HG02938 (cell line): ENCODE results near the gene EFNB2.

ENCODE experiments used
- ATAC-seq: cut with Tn5 transposase; IDR thresholded peaks from one replicate; pipeline ENCODE4 v1.9.1; 2021; ENCODE audit warnings: mild to moderate bottlenecking, moderate library complexity; ENCODE audit not compliant: unreplicated experiment

Gene EFNB2

DNA sequence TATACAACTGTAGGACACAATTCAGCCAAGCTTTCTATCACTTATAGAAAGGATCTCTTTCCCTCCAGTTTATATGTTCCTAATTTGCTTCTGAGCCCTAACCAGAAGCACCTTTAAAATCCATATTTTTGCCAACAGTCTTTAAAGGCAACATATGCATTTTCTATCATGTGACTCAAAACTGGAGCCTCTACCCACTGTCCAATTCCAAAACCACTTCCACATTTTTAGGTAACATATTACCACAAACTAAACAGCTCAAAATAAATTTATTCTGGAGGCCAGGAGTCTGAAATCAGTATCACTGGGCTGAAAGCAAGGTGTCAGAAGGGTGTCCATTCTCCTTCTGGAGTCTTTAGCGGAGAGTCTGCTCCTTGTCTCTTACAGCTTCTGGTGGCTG lies 15.9 kb upstream of the EFNB2 start:
- no peak for ATAC-seq

DNA sequence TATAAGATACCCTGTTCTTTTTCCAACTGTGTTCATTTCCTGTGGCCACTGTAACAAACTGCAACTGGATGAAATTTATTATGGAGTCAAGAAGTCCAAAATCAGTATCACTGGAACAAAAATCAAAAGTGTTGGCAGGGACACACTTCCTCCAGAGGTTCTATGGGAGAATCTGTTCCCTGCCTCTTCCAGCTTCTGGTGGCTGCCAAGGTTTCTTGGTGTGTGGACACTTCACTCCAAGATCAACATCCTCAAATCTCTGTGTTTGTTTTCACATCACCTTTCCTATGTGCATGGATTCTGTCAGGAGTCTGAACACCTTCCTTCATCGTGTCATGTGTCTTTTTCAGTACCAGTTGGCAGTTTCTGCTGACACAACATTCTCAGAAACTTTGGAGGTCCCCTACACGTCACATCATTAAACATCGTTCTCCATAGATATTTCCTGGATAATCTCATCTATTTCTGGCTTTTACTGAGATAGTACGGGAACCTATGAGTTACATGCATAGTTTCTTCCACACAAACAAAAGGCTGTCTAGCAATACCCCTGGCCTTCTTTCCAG lies 15.2 kb upstream of the EFNB2 start:
- ATAC-seq, result no peak

DNA sequence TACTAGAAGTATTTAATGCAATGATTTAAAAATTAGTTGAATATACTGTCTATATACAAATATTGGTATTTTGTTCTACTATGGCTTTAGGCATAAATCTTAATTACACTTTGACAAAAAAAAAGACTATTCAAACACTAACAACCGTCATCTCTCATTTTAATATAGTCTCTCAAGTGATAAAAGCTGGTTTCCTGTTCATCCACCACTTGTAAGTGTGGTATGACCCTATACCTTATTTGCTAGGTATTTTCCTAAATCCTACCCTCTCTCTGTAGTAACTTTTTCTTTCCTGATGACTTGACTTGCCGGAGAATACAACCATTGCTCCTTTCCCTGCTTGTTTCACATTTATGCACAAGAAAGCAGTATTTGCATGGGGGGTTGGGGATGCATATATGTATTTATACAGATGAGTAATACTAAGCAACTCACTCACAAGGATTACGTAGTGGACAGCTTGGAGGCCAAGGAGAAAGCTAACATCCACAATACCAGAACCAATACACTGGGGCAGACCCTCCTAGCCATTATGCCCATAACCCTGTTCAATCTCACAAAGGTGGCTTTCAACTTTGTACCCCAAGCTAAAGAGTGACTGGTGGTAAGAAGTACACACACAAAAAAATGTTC lies 12.7 kb upstream of the EFNB2 start:
- no peak for ATAC-seq

DNA sequence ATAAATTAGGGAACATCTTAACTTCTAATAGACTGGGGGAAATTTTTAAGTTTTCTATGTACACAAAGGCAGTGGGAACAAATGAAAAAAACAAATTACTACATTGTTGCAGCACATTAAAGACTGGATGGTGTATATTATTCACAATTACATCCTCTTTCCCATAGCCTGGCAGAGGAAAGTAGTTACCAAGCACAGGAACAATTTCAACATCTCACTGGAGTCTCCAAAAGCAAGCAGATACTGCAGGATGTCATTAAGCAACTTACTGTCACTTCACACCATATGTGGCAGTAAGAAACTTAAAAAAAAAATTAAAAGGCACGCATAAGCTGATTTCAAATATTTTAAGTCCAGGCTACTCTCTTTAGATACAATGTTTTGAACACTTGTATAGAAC lies 6.4 kb upstream of the EFNB2 start:
- ATAC-seq, result no peak

DNA sequence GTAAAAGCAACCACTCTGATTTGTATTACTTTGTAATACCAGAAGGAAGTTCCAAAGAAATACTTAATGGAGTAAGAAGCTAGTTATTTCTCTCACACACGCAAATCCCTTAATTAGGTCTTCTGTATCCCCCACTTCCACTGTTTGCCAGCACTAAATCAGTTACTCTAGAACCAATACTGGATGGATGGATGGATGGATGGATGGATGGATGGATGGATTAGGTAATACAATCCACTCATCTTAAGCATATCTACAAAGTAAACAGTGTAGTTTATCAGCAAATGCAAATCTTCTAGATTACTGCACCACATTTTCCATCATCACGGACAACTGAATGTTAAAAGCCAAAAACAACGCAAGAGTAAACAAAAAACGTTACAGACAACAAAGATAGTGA lies 5.2 kb upstream of the EFNB2 start:
- ATAC-seq, result no peak

DNA sequence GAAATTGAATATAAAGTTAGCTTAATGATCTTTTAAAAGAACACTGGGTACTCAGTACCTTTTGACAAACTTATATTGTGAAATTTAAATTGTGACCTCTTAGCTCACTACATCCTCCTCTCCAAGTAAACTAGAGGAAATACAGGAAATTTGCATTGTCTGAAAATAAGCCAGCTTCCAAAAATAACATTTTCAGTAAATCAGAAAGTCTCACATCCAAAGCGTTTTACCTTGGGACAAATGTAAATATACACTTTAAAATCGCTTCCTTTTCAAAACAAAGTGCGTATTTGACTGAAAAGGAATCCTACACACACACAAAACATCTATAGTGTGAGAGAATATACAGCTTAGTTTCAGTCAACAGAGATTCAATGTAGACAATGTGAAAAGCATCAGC lies 2.1 kb upstream of the EFNB2 start:
- ATAC-seq, result no peak

DNA sequence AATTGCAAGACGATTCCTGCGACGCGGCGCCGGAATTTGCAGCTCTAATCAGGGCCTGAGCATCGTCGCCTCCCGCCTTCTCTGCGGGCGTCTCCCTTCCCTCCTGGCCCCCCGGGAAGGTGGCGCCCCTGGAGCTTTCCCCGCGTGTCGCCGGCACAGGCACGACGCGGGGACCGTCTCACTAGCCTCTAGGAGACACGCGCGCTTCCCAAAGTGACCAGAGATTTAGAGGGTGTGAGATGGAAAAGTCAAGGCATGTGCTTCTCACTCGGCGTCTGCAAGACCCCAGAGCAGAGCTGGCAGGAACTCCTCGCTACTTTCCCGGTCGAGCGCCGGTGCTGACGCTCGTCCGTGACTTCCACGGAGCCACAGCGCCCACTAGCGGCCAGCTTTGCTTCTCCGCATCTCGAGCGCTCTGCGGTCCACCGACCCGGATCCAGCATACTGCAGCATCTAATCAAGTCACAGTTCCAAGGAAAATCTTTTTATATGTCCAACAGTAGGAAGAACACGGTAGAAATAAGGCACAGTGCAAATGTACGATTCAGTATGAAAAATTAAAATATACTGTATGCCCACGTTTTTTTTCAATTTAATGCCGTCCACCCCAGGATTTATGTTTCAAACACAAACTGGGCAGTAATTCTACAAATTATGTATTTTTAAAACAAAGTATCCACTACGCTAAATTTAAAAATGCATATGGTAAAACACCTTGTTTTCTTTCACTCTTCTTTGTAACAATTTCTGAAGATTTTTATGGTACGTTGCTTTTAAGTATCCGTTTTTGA lies 977 bp upstream of the EFNB2 start:
- ATAC-seq, result peak; percentile 41

DNA sequence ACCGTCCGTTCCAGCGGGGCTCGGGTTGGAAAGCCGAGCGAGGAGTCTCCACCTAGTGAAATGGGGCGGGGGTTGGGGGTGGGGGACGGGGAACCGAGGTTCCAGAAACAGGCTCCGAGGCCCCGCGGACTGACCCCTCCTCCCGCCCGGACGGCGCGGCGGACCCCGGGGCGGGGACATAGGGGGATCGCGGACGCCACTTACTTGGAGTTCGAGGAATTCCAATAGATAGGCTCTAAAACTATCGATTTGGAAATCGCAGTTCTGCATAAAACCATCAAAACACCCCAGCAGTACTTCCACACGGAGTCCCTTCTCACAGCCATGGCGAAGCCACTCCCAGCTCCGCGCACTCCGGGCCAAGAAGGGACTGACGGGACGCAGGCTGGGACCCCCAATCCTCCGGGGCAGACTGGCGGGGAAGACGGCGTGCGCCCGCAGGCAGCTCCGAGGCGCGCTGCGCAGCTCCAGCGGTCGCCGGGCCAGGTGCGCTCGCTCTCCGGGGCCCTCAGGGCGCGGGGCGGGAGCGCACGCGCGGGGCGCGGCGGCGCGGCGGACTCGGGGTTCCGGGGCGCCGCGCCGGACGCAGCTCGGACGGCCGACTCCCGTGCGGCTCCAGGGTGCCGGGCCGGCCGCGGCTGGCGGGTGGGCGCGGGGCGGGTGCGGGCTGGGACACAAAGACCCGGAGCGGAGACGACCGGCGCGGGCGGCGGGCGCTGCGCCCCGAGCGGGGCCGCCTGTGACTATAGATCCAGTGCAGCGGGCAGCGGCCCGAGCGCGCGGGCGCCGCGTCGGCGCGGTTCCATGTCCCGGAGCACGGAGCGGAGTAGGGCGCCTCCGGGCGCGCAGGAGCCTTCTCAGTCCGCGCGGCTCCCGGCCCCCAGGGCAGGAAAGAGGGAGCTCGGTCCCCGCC lies 567 bp downstream of the EFNB2 start:
- ATAC-seq, result peak; percentile 25

DNA sequence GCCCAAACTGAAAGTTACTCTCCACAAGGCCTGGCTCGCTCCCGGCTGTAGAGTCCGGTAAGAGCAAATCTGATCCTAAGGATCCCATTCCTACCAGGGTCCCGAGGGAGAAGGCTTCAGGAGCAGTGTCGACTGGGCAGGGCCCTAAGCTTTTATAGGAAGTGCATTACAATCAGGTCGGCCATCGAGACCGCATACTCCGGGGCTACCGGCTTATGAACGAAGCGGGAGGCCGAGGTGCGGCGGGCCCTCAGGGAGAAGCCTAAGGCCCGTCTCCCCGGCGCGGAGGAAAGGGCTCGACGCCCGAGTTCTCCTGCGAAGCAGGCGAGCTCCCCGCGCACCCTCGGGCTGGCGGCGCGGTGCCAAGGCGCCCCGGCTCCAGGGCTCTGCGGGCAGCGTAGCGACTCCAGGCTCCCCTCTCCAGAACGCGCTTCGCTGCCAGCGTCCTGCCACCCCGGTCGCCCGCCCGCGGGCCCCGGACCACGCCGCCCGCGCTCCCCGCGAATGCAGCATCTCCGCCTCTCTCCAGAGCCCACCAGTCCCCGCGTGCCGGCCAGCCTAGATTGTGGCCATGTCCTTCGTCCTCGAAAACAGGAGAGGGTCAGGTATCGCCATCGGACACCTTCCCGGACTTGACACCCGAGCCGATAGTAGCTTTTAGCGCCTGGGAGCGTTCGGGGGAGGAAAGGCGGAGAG lies 1.4 kb downstream of the EFNB2 start:
- ATAC-seq, result no peak

DNA sequence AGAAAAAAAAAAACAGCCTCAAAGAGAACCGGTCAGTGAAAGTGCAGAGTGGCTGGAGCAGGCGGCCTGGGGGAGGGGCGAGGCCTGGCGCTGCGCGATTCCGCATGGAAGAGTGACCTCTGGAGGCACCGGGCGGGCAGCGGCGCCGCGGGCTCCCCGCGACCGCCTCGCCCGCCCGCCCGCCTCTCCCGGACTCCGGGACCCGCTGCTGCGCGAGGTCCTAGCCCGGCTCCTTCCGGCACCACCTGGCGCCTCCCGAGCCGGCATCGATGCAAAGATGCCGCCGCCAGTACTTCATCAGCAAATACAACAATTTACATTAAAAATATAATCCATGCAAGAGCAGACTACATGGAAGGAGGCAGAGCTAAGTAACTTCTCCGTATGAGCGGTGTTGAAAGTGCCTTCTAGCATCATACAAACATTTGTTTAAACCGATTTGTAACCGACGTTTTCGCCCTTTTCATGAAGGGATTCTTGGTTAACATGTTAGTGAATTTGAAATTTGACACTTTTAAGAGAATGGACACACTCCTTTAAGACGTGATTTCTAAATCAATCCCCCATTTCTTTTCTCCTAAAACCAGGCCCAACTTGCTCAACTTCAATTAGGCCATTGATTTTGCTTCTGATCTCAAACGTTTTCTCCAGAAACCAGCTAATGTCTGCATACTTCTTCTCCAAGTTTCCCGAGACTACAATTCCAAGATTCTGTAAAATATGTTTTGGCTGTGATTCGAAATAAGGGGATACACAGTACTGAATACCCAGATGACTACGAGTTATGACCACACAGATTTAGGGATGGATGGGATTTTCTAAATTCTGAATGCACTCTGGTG lies 2.1 kb downstream of the EFNB2 start:
- no peak for ATAC-seq

DNA sequence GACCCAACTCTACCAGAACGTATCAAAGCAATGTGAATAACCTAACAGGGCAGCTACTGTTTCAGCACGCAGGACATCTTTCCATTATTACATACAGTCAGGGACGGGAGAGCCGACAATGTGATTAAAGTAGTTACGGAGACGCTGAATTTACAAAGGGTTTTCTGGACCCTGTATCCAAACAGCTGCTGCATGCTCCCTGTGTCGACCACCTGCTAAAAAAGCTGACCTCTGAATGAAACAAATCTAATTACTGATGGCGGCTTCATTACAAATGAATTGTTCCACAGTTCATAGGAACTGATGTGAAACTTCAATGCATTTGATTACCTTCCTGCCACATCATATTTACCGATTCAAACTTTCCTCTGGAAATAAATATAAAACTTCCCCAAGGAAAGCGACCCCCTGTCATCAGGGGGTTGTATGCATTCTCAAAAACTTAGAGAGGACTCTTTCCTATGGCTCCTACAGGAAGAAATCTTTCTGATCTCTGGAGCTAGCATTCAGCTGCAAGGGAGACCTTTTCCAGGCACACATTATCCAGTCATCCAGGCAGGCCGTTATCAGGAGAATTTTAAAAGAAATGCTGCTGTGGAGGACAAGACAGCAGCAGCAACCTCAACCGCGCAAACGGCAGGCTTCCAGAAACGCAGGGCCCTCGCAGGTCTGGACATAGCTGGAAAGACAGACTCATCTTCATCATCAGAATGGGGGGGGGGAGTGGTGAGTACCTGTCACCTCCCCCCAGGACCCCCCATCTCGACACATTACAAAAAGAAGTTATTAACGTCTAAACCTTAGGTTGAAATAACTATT lies 3.1 kb downstream of the EFNB2 start:
- no peak for ATAC-seq

DNA sequence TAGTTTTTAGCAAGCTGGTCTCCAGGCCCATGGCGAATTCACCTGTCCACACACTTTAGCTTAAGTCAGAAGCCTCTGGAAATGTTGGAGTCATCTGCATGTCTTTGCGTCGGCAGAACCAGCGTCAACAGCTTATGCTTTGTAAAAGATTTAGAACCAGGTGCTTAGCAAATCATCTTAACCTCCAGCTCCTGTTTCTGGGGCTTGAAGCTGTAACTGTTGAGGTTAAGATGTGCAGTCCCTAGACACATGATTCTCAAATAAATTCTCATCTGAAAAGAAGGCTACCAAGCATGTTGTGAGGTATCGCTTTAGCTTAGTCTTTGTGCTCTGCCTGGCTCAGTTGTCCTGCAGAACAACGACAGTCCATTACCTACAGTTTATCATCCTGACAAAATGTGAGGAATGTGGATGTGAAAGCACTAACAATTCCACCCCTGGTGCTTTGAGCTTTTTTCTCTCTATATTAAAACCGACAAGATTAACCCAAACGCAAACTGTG lies 4.4 kb downstream of the EFNB2 start:
- no peak for ATAC-seq

DNA sequence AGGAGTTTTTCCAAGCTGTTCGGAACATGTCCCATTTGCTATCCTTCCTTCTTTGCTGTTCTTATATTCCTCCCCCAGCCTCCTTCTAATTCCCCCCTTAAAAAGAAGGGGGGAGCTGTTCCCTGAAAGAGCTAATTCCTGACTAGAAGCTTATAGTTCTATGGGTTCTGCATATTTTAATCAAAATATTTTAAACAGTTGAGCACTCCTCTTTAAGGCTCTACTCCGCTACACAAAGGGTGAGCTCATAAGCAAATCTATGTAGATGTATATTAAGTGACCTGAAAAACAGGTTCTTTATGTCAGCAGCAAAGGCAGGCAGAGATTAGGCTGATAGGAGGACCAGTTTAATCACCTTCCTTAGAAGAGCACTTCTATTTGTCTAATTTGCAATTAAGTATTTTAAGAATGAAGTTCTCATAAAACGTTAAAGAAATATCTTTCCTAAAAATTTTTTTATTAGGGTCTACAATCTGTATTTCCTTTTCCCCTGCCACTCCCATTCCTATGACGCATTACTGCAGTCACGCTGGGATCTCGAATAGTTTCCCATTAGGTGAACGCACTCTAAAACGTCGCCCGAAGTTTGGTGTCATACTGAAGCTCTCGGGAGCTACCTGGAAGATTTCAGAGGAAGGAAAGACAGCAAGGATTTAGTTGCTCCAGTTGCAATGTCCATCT lies 5.2 kb downstream of the EFNB2 start:
- ATAC-seq, result no peak

DNA sequence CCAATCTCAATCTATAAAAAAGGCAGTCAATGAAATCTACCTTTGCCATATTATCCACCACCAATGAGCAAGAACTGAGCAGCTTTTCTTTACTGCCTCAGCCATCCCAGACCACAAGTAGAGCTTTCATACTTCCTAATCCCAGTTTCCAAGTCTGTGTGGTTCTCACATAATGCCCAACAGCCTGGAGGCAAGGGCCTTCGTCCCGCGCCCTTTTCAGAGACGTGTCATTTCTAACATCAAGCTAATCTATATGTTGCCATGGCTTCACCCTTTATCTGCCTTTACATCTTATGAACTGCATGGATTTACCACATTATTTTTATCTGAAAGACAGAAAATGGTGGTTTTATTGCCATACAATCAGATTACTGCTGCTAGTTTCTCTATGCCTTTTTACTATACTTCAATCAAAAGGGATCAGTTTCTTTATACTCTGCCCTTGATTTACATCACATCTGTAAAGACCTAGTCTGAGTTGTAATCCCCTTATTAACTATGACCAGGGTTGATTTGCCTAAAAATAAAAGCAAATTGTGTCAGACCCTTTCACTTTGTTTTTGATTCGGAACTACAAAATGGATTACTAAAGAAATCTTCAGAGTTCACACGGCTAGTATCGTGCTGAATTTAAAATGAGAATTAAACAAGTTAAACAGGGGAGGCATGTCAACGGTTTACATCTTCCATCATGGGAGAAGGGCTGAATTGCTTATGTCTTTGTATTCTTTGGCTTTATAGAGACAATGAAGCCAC lies 5.9 kb downstream of the EFNB2 start:
- no peak for ATAC-seq

DNA sequence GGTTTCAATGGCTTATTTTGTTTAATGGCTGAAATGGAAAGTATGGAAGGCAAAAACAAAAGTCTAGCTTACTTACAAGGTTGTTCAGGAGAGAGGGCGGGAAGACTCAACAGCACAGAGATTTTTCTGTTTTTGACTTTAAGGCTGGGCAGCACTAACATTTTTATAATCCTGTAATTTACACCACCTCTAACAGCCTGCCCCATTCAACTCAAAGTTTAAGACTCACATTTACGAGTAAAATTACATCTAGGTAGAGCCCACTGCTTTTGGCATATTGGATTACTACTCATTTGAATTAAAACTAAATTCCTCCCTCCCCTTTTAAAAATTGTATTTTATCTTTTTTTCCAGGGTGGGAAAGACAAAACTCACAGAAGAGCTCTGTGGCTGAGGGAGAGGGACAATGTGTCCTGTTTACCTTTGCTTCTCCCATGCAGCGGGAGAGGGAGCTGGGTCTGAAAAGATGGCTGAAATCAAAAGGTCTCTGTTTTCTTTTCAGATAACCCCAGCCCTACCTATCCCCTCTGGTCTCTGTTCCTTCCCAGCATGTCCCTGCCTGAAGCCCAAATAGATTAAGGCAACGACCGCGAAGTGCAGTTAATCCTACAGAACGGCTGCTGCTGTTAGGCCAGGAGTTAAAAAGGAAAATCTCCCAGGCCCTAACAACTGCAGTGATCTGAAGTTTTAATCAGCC lies 6.6 kb downstream of the EFNB2 start:
- ATAC-seq, result no peak

DNA sequence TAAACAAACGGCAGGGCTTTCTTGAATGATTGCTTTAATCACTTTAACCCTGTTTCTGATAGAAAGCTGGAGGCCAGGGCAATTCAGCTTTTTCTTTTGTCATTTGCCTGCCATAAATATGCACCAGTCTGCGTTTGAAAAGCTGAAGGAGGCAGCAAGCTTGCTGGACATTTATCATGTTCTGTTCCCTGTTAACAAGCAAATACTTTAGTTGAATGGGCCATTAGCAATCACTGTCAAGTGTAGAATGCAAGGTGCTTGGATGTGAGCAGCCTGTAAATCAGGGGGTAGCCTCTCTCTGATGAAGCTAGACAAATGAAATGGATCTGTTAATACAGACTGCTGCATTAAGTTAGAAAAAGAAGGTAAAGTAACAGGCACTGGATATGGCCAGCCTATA lies 7.6 kb downstream of the EFNB2 start:
- ATAC-seq, result no peak

DNA sequence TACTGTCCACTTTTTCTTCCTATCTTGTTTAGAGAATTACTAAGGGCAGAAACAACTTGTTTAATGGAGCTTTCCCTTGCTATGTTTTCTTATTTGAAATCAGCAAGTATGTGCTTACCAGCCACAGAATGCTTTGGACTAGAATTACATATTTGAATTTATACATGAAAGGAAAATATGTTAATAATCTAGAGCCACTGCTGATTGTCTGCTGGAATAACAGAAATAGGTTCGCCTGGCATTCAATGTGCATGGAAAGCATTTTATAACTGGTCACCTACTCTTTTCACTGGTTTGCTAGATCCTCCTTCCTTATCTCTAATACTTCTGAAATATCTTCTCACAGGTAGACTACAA lies 8.0 kb downstream of the EFNB2 start:
- no peak for ATAC-seq
